Breast epithelium (tissue), 4 donors: ENCODE data around the gene GPBAR1. TPM values are rescaled to one million over a fixed set of nuclear protein-coding genes. Genes with fewer than 3 reads are reported as not detected.

Experiments
- DNase-seq, 2 donors: peaks; one replicate each; pipeline ENCODE4 v3.0.0-alpha.2; 2019; ENCODE audit warnings: low spot score in 2 of 2
- H3K27ac ChIP-seq, 2 donors: fragments of 200-600 bp; sonication (generic) in 1 of 2; one replicate each; pipeline ENCODE4 v1.5.1; 2016 to 2019; ENCODE audit warnings: mild to moderate bottlenecking in 1 of 2
- H3K27me3 ChIP-seq, 2 donors: fragments of 200-600 bp; sonication (generic) in 1 of 2; one replicate each; pipeline versions ENCODE4 v1.5.1 to v1.6.0; 2017 to 2019; ENCODE audit warnings: control low read depth in 1 of 2, mild to moderate bottlenecking in 1 of 2
- H3K36me3 ChIP-seq: fragments of 200-600 bp; one replicate; pipeline ENCODE4 v1.5.1; 2019
- H3K4me1 ChIP-seq, 2 donors: fragments of 200-600 bp; sonication (generic); one replicate each; pipeline ENCODE4 v1.5.1; 2016 to 2019; ENCODE audit warnings: control low read depth in 1 of 2
- H3K4me3 ChIP-seq, 3 donors: fragments of 200-600 bp; sonication (generic); 1 replicate in 2 of 3; 2 replicates in 1 of 3; pipeline ENCODE4 v1.5.1; 2016 to 2019; ENCODE audit warnings: mild to moderate bottlenecking in 3 of 3, moderate library complexity in 2 of 3
- H3K9me3 ChIP-seq, 2 donors: fragments of 200-600 bp; sonication (generic) in 1 of 2; one replicate each; pipeline ENCODE4 v1.5.1; 2016 to 2019; ENCODE audit warnings: control low read depth in 1 of 2
- POLR2A ChIP-seq: fragments of 450-650 bp; IDR thresholded peaks from one replicate; pipeline ENCODE4 v1.6.1; 2016; ENCODE audit warnings: antibody characterized with exemption, mild to moderate bottlenecking, moderate library complexity
- POLR2AphosphoS5 ChIP-seq, 3 donors: sonication (generic); formaldehyde crosslinking; IDR thresholded peaks; one replicate each; pipeline ENCODE4 v1.6.1; 2017; ENCODE audit warnings: antibody characterized with exemption in 3 of 3
- intact Hi-C: fragments of 100-400 bp; cut with DNase I; formaldehyde crosslinking; loops from one replicate; pipeline ENCODE4 v1.15.1; 2023; ENCODE audit warnings: low total_unique reads
- total RNA-seq, 3 donors: library from RNA; depleted of rRNA; stranded (reverse); fragments of >200 nt; gene quantifications; one replicate each; pipeline ENCODE4 v1.1.0, GENCODE V29; 2016
- TF ChIP-seq, protein P1 (sequence below), 3 donors: fragments of 450-650 bp; IDR thresholded peaks; one replicate each; pipeline ENCODE4 v1.5.1; 2016 to 2017; ENCODE audit warnings: antibody characterized with exemption in 3 of 3, mild to moderate bottlenecking in 3 of 3, moderate library complexity in 3 of 3

GPBAR1 gene
- total RNA-seq, 3 donors from 2014 or later, result 5.2 to 22.2 (median 8.5) TPM

- H3K36me3 ChIP-seq, result no peaks in the 10 kb centered on the region
Observed at GRCh38 chr2:218300141-218300540, 39.3 kb downstream of the GPBAR1 start.

GRCh38 chr2:218301176-218301819 lies 40.5 kb downstream of the GPBAR1 start:
- H3K4me3 ChIP-seq, result no peak overlapping the region
- intact Hi-C loops, result no loop called here
- H3K4me1 ChIP-seq, result no peaks in the 10 kb centered on the region
- H3K9me3 ChIP-seq, result no peaks in the 10 kb centered on the region
- TF ChIP-seq POLR2AphosphoS5 (IDR thresholded peaks at IDR 0.05), result peak in 2 of 3 donors; percentile 46 to 49
- TF ChIP-seq POLR2A, result no peak
- TF ChIP-seq, protein P1, sequence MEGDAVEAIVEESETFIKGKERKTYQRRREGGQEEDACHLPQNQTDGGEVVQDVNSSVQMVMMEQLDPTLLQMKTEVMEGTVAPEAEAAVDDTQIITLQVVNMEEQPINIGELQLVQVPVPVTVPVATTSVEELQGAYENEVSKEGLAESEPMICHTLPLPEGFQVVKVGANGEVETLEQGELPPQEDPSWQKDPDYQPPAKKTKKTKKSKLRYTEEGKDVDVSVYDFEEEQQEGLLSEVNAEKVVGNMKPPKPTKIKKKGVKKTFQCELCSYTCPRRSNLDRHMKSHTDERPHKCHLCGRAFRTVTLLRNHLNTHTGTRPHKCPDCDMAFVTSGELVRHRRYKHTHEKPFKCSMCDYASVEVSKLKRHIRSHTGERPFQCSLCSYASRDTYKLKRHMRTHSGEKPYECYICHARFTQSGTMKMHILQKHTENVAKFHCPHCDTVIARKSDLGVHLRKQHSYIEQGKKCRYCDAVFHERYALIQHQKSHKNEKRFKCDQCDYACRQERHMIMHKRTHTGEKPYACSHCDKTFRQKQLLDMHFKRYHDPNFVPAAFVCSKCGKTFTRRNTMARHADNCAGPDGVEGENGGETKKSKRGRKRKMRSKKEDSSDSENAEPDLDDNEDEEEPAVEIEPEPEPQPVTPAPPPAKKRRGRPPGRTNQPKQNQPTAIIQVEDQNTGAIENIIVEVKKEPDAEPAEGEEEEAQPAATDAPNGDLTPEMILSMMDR (IDR thresholded peaks at IDR 0.05), result peak; percentile 95 to 98 (median 96)
- no peaks in the 10 kb centered on the region for H3K36me3 ChIP-seq
- peak; percentile 80 to 85 for DNase-seq
- H3K27ac ChIP-seq, result no peak overlapping the region
- H3K27me3 ChIP-seq, result no peaks in the 10 kb centered on the region

More at GRCh38 chr2:218300141-218300540, 39.3 kb downstream of the GPBAR1 start:
- no peak overlapping the region for H3K4me3 ChIP-seq
- H3K27ac ChIP-seq, result no peak overlapping the region
- intact Hi-C loops, result no loop called here
- peaks cover 0 to 2% of the 10 kb centered on the region in 2 donors for H3K4me1 ChIP-seq
- TF ChIP-seq, protein P1 (IDR thresholded peaks at IDR 0.05), result no peak
- TF ChIP-seq POLR2A, result no peak
- TF ChIP-seq POLR2AphosphoS5 (IDR thresholded peaks at IDR 0.05), result no peak
- H3K9me3 ChIP-seq, result no peaks in the 10 kb centered on the region
- no peak for DNase-seq
- H3K27me3 ChIP-seq, result no peaks in the 10 kb centered on the region

DNA sequence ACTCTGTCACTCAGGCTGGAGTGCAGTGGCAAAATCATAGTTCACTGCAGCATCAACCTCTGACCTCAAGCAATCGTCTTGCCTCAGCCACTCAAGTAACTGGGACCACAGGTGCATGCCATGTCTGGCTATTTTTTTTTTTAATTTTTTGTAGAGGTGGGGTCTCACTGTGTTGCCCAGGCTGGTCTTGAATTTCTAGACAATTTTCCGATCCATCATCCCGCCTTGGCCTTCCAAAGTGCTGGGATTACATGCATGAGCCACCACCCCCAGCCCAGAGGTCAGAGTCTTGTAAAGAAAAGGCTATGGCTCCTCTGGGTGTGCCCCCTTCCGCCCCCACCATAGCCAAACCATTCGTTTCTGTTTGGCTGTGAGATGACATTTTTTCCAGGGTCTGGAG lies 44.6 kb downstream of the GPBAR1 start:
- TF ChIP-seq POLR2A, result no peak
- no peak for TF ChIP-seq POLR2AphosphoS5 (IDR thresholded peaks at IDR 0.05)
- TF ChIP-seq, protein P1 (IDR thresholded peaks at IDR 0.05), result no peak
- intact Hi-C loops, result no loop called here
- Histone ChIP-seq H3K4me1 (no peaks in the 10 kb centered on the region), H3K36me3 (no peaks in the 10 kb centered on the region), H3K9me3 (no peaks in the 10 kb centered on the region), H3K4me3 (no peak overlapping the region), H3K27ac (no peak overlapping the region), H3K27me3 (no peaks in the 10 kb centered on the region)
- DNase-seq, result no peak

DNA sequence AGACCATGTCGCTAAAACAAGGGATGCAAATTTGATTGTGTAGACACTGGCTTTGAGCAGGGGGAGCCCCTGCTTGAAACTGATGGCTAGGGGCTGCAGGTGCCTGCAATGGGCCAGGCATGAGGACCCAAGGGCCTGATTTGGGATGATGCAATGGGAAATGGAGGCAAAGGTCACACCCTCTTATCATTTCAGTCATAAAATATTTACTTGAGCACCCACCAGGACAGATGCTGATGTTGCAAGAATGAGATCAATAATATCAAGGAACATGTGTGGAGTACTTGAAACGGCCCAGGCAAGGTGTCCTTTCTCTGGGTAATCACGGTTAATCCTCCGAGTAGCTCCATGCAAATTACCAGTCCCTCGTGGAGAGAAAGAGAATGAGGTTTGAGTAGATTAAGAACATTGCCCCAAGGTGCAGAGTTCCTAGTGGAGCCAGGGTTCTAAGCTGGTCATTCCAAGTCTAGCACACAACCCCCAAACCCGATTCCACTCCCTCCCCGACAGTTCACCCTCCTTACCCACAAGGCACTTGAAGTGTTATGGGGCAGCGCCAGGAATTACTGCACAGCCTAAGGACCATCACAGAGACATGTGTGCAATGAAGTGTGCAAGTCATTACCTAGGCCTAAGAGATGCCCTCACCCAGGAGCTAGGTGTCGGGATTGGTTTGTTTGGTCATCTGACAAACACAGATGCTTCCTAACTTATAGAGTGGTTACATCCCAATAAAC lies 45.5 kb downstream of the GPBAR1 start:
- no peak for DNase-seq
- Histone ChIP-seq H3K4me1 (no peaks in the 10 kb centered on the region), H3K4me3 (no peak overlapping the region), H3K27me3 (no peaks in the 10 kb centered on the region), H3K9me3 (no peaks in the 10 kb centered on the region), H3K27ac (no peak overlapping the region), H3K36me3 (no peaks in the 10 kb centered on the region)
- TF ChIP-seq, protein P1 (IDR thresholded peaks at IDR 0.05), result no peak
- TF ChIP-seq POLR2AphosphoS5 (IDR thresholded peaks at IDR 0.05), result no peak
- intact Hi-C loops, result no loop called here

- Histone ChIP-seq H3K4me1 (no peaks in the 10 kb centered on the region), H3K4me3 (no peak overlapping the region), H3K36me3 (no peaks in the 10 kb centered on the region), H3K27ac (no peak overlapping the region), H3K27me3 (no peaks in the 10 kb centered on the region), H3K9me3 (no peaks in the 10 kb centered on the region)
- no peak for DNase-seq
- intact Hi-C loops, result no loop called here
- TF ChIP-seq POLR2AphosphoS5 (IDR thresholded peaks at IDR 0.05) (no peak), POLR2A (no peak)
- TF ChIP-seq, protein P1 (IDR thresholded peaks at IDR 0.05), result no peak
Observed at GRCh38 chr2:218307415-218308090, 46.7 kb downstream of the GPBAR1 start.
